ENCODE data around the gene PIK3CB.
"Not testable (repeated sequence)": the region's sequence is repeated elsewhere in the genome, so short reads cannot be mapped to it uniquely, and the experiment has no call there.

The PIK3CB gene

GRCh38 chr3:138845181-138845601 is 10.5 kb upstream of the PIK3CB start:
- peaks cover 26% of the 10 kb centered on the region for H3K4me1 ChIP-seq (ENCODE audit: control insufficient read depth, insufficient read depth, low read length)
- H3K36me3 ChIP-seq (ENCODE audit: control insufficient read depth, insufficient read depth, low read length), result no peaks in the 10 kb centered on the region
- H3K9me3 ChIP-seq (ENCODE audit: control insufficient read depth, insufficient read depth, low read length), result no peaks in the 10 kb centered on the region
- no peak overlapping the region for H3K4me3 ChIP-seq (ENCODE audit: low read depth, low read length)
- H3K27me3 ChIP-seq (ENCODE audit: control insufficient read depth, insufficient read depth, low read length), result no peaks in the 10 kb centered on the region
- no peak overlapping the region for H3K9ac ChIP-seq (ENCODE audit: low read depth, low read length)

GRCh38 chr3:138842483-138843188 is 7.9 kb upstream of the PIK3CB start:
- Histone ChIP-seq H3K4me1 (ENCODE audit: control insufficient read depth, insufficient read depth, low read length) (peaks cover 22% of the 10 kb centered on the region), H3K36me3 (ENCODE audit: control insufficient read depth, insufficient read depth, low read length) (no peaks in the 10 kb centered on the region), H3K9me3 (ENCODE audit: control insufficient read depth, insufficient read depth, low read length) (no peaks in the 10 kb centered on the region), H3K9ac (ENCODE audit: low read depth, low read length) (no peak overlapping the region), H3K4me3 (ENCODE audit: low read depth, low read length) (no peak overlapping the region), H3K27me3 (ENCODE audit: control insufficient read depth, insufficient read depth, low read length) (no peaks in the 10 kb centered on the region)

- not testable (repeated sequence) for H3K4me1 ChIP-seq (ENCODE audit: control insufficient read depth, insufficient read depth, low read length); H3K27me3 ChIP-seq (ENCODE audit: control insufficient read depth, insufficient read depth, low read length); H3K9ac ChIP-seq (ENCODE audit: low read depth, low read length); H3K36me3 ChIP-seq (ENCODE audit: control insufficient read depth, insufficient read depth, low read length); H3K9me3 ChIP-seq (ENCODE audit: control insufficient read depth, insufficient read depth, low read length); H3K4me3 ChIP-seq (ENCODE audit: low read depth, low read length)
Observed at GRCh38 chr3:138838385-138838784, 3.7 kb upstream of the PIK3CB start.

- H3K4me1 ChIP-seq (ENCODE audit: control insufficient read depth, insufficient read depth, low read length); H3K9ac ChIP-seq (ENCODE audit: low read depth, low read length); H3K9me3 ChIP-seq (ENCODE audit: control insufficient read depth, insufficient read depth, low read length); H3K4me3 ChIP-seq (ENCODE audit: low read depth, low read length); H3K27me3 ChIP-seq (ENCODE audit: control insufficient read depth, insufficient read depth, low read length); H3K36me3 ChIP-seq (ENCODE audit: control insufficient read depth, insufficient read depth, low read length): not testable (repeated sequence)
Observed at GRCh38 chr3:138835846-138836245, 1.1 kb upstream of the PIK3CB start.

- H3K36me3 ChIP-seq (ENCODE audit: control insufficient read depth, insufficient read depth, low read length), result no peaks in the 10 kb centered on the region
- peak overlapping the region; percentile 89 for H3K4me3 ChIP-seq (ENCODE audit: low read depth, low read length)
- peak overlapping the region; percentile 93 for H3K9ac ChIP-seq (ENCODE audit: low read depth, low read length)
- H3K4me1 ChIP-seq (ENCODE audit: control insufficient read depth, insufficient read depth, low read length), result peaks cover 3% of the 10 kb centered on the region
- H3K27me3 ChIP-seq (ENCODE audit: control insufficient read depth, insufficient read depth, low read length), result no peaks in the 10 kb centered on the region
- no peaks in the 10 kb centered on the region for H3K9me3 ChIP-seq (ENCODE audit: control insufficient read depth, insufficient read depth, low read length)
Observed at GRCh38 chr3:138835397-138835757, 649 bp upstream of the PIK3CB start.

- peak overlapping the region; percentile 50 for H3K9ac ChIP-seq (ENCODE audit: low read depth, low read length)
- peak overlapping the region; percentile 89 for H3K4me3 ChIP-seq (ENCODE audit: low read depth, low read length)
- peaks cover 3% of the 10 kb centered on the region for H3K4me1 ChIP-seq (ENCODE audit: control insufficient read depth, insufficient read depth, low read length)
- H3K36me3 ChIP-seq (ENCODE audit: control insufficient read depth, insufficient read depth, low read length), result no peaks in the 10 kb centered on the region
- no peaks in the 10 kb centered on the region for H3K27me3 ChIP-seq (ENCODE audit: control insufficient read depth, insufficient read depth, low read length)
- no peaks in the 10 kb centered on the region for H3K9me3 ChIP-seq (ENCODE audit: control insufficient read depth, insufficient read depth, low read length)
Observed at GRCh38 chr3:138833899-138834595, 681 bp downstream of the PIK3CB start.

- not testable (repeated sequence) for H3K9me3 ChIP-seq (ENCODE audit: control insufficient read depth, insufficient read depth, low read length); H3K4me1 ChIP-seq (ENCODE audit: control insufficient read depth, insufficient read depth, low read length); H3K36me3 ChIP-seq (ENCODE audit: control insufficient read depth, insufficient read depth, low read length); H3K4me3 ChIP-seq (ENCODE audit: low read depth, low read length); H3K9ac ChIP-seq (ENCODE audit: low read depth, low read length); H3K27me3 ChIP-seq (ENCODE audit: control insufficient read depth, insufficient read depth, low read length)
Observed at GRCh38 chr3:138832473-138833057, 2.2 kb downstream of the PIK3CB start.

GRCh38 chr3:138829886-138830510 is 4.7 kb downstream of the PIK3CB start:
- H3K36me3 ChIP-seq (ENCODE audit: control insufficient read depth, insufficient read depth, low read length), result peaks cover 4% of the 10 kb centered on the region
- no peaks in the 10 kb centered on the region for H3K9me3 ChIP-seq (ENCODE audit: control insufficient read depth, insufficient read depth, low read length)
- H3K27me3 ChIP-seq (ENCODE audit: control insufficient read depth, insufficient read depth, low read length), result no peaks in the 10 kb centered on the region
- H3K4me3 ChIP-seq (ENCODE audit: low read depth, low read length), result no peak overlapping the region
- no peak overlapping the region for H3K9ac ChIP-seq (ENCODE audit: low read depth, low read length)
- no peaks in the 10 kb centered on the region for H3K4me1 ChIP-seq (ENCODE audit: control insufficient read depth, insufficient read depth, low read length)

- H3K27me3 ChIP-seq (ENCODE audit: control insufficient read depth, insufficient read depth, low read length), result no peaks in the 10 kb centered on the region
- H3K4me1 ChIP-seq (ENCODE audit: control insufficient read depth, insufficient read depth, low read length), result peaks cover 3% of the 10 kb centered on the region
- no peaks in the 10 kb centered on the region for H3K9me3 ChIP-seq (ENCODE audit: control insufficient read depth, insufficient read depth, low read length)
- peaks cover 4% of the 10 kb centered on the region for H3K36me3 ChIP-seq (ENCODE audit: control insufficient read depth, insufficient read depth, low read length)
- no peak overlapping the region for H3K4me3 ChIP-seq (ENCODE audit: low read depth, low read length)
- H3K9ac ChIP-seq (ENCODE audit: low read depth, low read length), result no peak overlapping the region
Observed at GRCh38 chr3:138829097-138829496, 5.6 kb downstream of the PIK3CB start.

- Histone ChIP-seq H3K36me3 (ENCODE audit: control insufficient read depth, insufficient read depth, low read length) (peaks cover 4% of the 10 kb centered on the region), H3K4me3 (ENCODE audit: low read depth, low read length) (no peak overlapping the region), H3K9me3 (ENCODE audit: control insufficient read depth, insufficient read depth, low read length) (no peaks in the 10 kb centered on the region), H3K4me1 (ENCODE audit: control insufficient read depth, insufficient read depth, low read length) (peaks cover 6% of the 10 kb centered on the region), H3K27me3 (ENCODE audit: control insufficient read depth, insufficient read depth, low read length) (no peaks in the 10 kb centered on the region), H3K9ac (ENCODE audit: low read depth, low read length) (no peak overlapping the region)
Observed at GRCh38 chr3:138827222-138827621, 7.5 kb downstream of the PIK3CB start.

GRCh38 chr3:138825336-138825735 is 9.4 kb downstream of the PIK3CB start:
- peaks cover 6% of the 10 kb centered on the region for H3K4me1 ChIP-seq (ENCODE audit: control insufficient read depth, insufficient read depth, low read length)
- H3K9me3 ChIP-seq (ENCODE audit: control insufficient read depth, insufficient read depth, low read length), result no peaks in the 10 kb centered on the region
- no peak overlapping the region for H3K9ac ChIP-seq (ENCODE audit: low read depth, low read length)
- H3K36me3 ChIP-seq (ENCODE audit: control insufficient read depth, insufficient read depth, low read length), result peaks cover 4% of the 10 kb centered on the region
- no peaks in the 10 kb centered on the region for H3K27me3 ChIP-seq (ENCODE audit: control insufficient read depth, insufficient read depth, low read length)
- H3K4me3 ChIP-seq (ENCODE audit: low read depth, low read length), result no peak overlapping the region

- H3K27me3 ChIP-seq (ENCODE audit: control insufficient read depth, insufficient read depth, low read length), result no peaks in the 10 kb centered on the region
- peaks cover 6% of the 10 kb centered on the region for H3K4me1 ChIP-seq (ENCODE audit: control insufficient read depth, insufficient read depth, low read length)
- H3K9ac ChIP-seq (ENCODE audit: low read depth, low read length), result no peak overlapping the region
- no peaks in the 10 kb centered on the region for H3K9me3 ChIP-seq (ENCODE audit: control insufficient read depth, insufficient read depth, low read length)
- peaks cover 4% of the 10 kb centered on the region for H3K36me3 ChIP-seq (ENCODE audit: control insufficient read depth, insufficient read depth, low read length)
- H3K4me3 ChIP-seq (ENCODE audit: low read depth, low read length), result no peak overlapping the region
Observed at GRCh38 chr3:138824114-138824506, 10.6 kb downstream of the PIK3CB start.
